Stimulated activated CD8-positive, alpha-beta memory T cell treated with anti-CD3 and anti-CD28 coated beads, Interleukin-2, amount 100 ng/mL, for 48 hours (primary cell): ENCODE data around the gene TMEM63A.

ENCODE experiments used
- DNase-seq, 2 donors: peaks; one replicate each; pipeline ENCODE4 v3.0.0-alpha.2; 2020; ENCODE audit warnings: low read depth in 2 of 2

Gene TMEM63A

DNA sequence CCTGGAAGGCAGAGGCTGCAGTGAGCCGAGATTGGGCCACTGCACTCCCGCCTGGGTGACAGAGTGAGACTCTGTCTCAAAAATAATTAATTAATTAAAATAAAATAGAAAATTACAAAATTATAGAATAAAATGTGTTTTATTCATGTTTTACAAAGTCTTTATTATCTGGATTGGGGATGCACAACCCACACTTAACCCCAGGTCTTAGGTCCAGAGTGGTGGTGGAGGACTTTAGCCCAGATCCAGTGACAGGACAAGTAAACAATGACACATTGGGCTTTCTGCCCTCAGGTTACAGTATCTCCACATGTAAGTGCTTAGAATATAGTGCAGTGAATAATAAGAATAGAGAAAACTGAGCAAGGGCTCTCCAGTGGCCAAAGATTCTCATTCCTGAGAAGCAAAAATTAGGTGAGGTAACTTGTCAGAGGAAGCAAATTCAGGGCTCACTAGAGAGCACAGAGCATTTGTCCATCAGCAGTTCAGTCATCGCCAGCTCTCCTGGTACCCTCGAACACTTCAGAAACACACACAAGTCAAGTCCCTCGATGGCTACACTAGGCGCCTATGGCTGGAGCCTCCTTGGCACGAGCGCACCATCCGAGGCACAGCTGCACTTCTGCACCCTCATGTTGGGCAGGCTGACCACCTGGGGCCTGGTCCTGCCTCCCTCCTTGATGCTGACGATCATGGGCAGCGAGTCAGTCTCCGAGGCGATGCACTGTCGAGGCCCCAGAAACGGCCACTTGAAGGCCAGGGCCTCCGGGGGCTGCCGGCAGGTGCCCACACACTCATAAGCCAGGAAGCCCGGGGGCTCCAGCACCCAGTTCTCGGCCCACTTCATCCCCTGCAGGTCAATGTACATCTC, 4.2 kb upstream of the TMEM63A start:
- DNase-seq: no peak

DNA sequence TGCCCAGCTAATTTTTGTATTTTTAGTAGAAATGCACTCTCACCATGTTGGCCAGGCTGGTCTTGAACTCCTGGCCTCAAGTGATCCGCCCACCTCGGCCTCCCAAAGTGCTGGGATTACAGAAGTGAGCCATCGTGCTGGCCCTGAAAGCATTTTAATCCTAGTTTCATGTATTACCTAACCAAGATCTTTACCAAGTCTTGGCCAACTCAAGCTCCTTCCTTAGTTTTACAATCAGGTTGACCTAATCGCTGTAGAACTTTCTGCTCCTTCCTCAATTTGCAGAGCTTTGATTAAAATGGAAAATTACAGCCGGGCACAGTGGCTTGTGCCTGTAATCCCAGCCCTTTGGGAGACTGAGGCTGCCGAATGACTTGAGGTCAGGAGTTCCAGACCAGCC, 3.2 kb upstream of the TMEM63A start:
- DNase-seq: no peak

GRCh38 chr1:225883616-225884265, 1.6 kb upstream of the TMEM63A start:
- no peak for DNase-seq

- DNase-seq: no peak
Observed at GRCh38 chr1:225882694-225883615, 775 bp upstream of the TMEM63A start.

DNA sequence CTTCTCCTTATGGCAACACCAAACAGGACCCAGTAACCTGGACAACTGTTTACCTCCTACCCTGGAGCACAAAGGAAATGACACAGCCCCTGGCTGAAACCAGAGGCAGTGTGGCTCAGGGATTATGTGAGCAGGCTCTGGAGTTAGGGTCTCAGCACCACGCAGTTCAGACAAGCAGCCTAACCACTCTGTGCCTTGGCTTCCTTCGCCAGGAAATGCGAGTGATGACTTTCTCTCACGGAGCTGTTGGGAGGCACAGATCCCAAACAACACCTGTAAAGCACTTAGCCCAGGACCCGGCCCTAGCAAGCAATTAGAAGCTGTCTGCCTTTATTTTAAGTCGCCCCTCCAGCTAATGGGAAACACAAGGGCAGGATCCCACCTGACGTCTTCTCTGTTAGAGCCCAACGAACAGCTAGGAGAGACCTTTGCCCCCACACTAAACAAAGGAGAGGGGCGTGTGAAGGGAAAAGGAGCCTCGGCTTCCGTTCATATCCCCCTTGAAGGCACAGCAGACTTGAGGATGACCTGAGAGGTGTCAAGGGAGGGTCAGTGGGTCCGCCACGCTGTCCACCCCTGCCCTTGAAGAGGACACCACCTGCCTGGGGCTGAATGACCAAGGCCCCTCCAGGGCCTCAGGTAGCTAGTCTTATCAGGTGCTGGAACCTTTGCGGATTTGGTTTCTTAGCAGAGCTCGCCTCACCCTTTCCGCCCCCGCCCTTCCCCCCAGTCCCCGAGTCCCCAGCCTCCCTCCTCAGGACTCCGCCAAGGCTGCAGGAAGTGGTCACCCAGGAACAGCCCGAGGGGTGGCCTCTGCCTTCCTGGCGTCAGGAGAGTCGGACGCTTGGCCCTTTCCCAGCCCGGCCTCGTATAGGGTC, 860 bp downstream of the TMEM63A start:
- DNase-seq: peak in 1 of 2 donors; percentile 33

DNA sequence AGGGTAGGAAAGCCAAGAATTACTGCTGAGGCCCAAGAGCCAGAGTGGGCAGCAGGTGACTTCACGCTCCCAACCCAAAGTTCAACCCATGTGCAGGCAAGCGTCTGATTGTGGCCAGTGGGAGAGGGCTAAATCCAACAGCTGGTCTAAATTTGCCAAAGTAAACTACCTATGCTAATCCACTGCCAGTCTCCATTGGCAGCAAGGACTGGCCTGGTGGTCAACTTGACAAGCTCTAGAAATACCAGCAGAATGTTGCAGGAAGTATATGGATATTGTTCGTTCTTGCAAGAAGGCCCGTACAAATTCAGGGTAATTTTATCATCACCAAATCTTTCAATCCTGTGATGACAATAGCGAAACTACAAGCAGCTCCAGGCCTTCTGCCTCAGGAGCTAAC, 1.5 kb downstream of the TMEM63A start:
- no peak for DNase-seq

DNA sequence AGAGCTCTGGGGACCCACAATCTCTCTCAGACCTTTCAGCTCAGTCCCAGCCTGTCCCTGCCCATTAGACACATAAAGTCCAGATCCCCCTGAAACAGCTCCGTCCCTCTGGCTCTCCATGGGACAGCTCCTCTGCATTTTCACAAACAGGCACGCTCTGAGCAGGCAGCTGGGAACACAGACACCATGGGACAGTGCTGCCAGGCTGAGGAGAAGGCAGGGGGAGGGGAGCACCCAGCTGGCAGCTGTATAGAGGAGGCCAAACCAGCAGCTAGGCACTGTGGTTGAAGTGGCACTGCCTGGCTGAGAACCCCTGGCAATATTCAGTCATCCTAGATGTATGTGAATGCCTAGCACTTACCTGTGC, 2.0 kb downstream of the TMEM63A start:
- DNase-seq: no peak

GRCh38 chr1:225879521-225880221, 2.5 kb downstream of the TMEM63A start:
- DNase-seq: no peak

- DNase-seq: no peak
Observed at GRCh38 chr1:225878282-225878681, 3.9 kb downstream of the TMEM63A start.

DNA sequence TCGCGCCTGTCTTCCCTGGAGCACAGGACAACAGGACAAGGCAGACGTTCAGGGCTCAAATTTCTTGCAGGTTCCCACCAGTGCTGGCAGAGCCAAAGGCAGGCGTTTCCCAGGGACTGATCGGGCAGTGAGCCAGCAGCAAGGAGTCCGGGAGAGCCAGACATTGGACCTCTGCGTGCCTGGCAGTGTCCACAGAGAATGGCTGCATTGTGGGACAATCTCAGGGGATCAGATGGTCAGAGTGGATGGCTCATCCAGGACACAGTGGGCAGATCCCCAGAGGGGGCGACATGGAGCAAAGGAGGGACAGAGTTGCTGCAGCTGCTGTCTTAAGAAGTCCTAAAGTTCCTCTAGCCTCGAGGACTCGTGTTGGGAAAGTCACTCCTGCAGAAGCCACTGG, 4.6 kb downstream of the TMEM63A start:
- no peak for DNase-seq

DNA sequence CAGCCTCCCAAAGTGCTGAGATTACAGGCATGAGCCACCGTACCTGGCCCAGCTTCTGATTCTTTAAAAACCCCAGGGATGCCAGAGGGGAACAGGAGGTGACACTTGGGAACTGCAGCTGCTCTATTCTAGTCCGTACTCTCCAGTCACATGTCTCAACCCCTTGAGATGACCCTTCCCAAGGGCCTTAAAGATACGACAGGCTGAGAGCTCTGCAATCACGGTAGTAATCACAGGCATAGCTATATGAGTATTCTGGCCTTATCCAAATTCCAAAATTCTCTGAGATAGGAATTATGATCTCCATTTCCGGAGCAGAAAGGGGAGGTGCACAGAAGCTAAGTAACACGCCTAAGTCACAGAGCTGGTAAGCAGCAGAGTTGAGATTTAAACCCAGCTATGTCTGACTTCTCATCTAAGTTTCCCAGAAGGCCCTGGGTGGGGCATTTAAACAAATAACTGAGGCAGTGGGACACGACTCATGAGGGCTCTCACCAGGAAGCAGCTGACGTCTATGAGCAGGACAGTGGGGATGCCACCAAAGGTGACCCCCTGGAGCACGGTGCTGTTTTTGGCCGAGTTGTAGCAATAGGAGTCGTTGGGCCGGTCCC, 5.2 kb downstream of the TMEM63A start:
- no peak for DNase-seq

DNA sequence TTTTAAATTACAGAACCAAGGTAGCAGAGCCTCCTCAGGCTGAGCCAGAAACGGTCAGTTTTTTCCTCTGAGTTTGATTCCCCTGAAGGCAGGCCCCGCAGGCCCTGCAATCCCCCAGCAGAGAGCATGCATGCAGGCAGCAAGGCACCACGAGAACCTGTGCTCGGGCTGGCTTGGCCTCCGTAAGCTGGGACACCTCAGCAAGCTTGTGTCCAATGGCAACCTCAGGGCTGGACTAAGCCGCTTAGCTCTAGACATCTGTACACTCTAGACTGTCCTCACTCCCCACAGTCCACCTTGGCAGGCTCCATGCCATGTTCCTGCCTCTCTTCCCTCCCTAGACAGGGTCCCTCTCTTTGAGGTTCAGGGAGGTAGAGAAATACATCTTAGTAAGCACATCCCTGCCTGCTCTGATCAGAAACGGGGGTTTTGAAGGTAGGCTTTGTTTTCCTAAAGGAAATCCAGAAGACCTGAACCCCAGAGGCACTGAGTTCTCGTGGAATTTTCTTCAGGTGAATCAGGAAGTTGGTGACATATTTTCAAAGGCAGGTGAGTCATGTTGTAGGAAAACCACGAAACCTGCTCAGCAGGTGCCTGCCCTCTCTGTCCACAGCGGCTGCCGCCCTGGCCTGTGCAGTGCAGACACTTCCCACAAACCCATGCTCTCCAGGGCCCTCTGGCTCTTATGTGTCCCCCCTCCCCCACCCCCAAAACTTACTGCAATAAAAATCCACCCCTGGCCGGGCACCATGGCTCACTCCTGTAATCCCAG, 7.0 kb downstream of the TMEM63A start:
- no peak for DNase-seq

DNA sequence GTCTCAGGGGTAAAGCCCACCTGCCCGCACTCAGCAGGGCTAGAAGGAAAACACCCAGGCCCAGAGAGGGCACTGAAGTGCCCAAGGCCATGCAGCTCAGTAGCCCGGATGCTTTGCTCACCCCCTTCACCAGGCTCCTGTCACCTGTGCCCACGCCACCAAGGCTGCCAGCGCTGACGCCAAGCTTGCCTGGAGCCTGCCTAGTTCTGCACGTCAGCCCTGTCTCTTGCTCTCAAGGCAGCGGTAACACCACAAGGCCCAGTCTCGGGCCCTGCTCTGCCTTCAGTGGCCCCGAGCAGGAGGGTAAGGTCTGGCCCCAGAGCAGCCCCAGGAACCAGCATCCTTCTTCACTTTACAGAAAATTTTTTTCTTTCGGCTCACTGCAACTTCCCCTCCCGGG, 7.7 kb downstream of the TMEM63A start:
- DNase-seq: no peak

DNA sequence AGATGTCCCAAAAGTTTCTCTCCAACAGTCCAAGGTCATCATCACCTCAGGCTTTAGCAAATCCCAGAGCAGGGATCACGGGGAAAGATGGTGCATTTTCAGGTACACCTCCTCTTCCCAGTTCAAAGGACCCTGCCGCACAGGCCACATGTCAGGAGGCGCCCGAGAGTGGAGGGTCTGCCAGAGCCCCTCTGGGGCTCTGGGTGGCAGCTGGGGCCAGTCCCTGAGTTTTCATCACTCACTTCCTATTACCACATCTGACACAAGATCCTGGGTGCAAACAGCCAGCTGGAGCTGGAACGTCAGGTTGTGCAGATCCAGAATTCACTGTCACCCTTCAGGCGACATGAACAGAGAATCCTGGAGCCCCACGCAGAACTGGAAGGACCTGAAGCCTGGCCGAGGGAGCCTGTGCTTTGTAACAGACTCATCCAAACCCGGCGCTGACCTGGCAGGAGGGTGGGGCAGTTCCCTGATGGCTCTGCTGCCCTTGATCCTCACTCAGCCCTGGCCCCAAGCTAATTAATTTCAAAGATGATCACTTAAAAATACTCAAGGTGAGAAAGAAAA, 8.8 kb downstream of the TMEM63A start:
- no peak for DNase-seq

DNA sequence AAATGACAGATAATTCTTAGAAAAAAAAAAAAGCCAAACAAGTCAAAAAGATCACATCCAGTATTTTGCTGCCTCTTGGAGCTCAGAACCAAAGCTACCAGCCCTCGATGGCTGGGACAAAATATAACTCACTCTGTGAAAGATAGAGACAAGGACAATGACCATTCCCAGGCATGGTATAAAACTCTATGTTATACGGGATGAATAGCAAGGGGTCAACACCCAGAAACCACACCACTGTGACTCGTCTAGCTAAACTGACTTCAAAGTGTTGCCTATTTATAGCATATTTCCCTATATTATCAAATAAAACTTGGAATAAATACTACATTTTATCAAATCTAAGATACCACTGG, 10.1 kb downstream of the TMEM63A start:
- no peak for DNase-seq

GRCh38 chr1:225871359-225872074, 10.7 kb downstream of the TMEM63A start:
- DNase-seq: no peak

GRCh38 chr1:225870911-225871310, 11.3 kb downstream of the TMEM63A start:
- DNase-seq: no peak

GRCh38 chr1:225868631-225869330, 13.4 kb downstream of the TMEM63A start:
- no peak for DNase-seq
